ENCODE measurements around the gene SIRPB1.
"Not testable (repeated sequence)": the region's sequence is repeated elsewhere in the genome, so short reads cannot be mapped to it uniquely, and the experiment has no call there.

The SIRPB1 gene

DNA sequence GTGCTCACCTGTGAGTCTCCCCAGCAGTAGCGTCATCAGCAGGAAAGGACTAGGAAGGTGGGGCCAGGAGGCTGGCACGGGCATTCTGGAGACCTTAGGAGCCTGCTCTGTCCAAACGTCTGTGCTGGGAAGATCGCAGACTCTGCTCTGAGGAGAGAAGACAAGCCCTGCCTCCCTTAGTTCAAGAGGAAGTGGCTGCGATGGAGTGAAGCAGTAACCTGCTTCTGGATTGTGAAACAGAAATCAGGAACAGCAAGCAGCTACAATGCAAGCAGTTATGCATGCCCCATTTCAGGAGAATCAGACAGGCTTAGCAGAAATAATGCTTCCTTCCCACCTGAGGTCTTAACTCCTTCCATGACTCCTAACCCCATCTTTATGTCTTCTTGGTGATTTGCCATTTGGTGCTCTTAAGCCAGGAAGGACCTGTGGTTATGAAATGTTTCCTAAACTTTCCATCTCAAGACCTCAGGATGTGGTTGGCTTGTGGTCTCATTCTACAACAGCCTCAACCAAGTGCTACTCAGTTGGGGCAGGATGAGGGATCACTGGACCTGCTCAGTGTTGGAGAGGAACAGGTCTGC is at the start of gene SIRPB1:
Gene SIRPB1, minus strand, starts transcription at position 149 of the 584 bp plus-strand sequence. Its CDS starts 65 bp downstream, at position 84.
- DNase-seq: peak in 1 of 2 donors; percentile 31

DNA sequence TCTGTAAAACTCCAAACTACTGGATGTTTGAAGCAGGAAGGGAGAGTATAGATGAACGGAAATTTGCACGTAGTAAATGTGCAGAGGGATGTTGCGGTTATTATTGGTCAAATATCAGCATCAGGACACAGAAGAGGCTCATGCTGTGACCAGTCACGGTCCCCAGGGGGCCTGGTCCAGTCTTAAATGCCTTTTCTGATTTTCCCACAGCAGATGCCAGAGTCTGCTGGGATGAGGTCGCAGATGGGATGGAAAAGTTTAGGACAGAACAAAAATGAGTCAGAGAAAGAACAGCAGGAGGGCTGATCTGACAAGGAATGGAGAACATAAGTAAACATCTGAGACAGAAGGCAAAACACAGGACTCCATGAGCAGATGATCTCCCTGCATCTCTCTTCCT is 49.5 kb upstream of the SIRPB1 start:
- DNase-seq: no peak

DNA sequence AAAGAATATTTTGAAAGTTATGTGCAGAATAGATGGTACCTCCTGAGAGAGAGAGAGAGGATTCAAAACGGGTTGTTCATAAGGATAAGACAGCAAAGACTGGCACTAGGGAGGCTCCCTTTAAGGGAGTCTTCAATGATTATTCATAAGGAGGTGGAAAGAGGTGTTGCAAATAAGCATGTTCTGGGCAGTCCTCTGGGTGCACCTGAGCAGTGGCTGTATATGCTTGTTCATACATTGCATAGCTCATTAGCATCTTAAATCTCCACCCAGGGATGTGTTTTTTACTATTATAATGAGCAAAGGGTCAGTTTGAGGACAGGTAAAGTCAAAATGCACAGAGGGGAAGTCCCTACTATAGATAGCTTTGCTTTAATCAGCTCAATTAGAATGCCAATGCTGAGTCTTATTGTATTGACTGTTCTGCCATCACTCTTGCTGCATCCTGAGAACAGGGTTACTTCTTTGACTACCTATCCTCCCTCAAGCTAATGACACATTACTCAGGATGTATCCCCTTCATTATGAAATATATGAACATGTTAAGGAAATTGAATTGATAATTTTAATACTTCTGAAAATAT is 47.8 kb upstream of the SIRPB1 start:
- no peak for DNase-seq

DNA sequence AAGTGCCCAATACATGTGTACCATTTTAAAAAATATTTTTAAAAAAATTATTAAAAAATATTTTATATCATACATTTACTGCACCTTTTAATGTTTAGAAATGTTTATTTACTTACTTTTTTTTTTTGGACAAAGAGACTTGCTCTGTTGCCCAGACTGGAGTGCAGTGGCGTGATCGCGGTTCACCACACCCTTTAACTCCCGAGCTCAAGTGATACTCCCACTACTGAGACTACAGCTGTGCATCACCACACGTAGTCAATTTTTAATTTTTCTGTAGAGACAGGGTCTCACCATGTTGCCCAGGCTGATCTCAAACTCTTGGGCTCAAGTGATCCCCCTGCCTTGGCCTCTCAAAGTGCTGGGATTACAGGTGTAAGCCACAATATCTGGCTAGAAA is 47.0 kb upstream of the SIRPB1 start:
- DNase-seq: no peak

DNA sequence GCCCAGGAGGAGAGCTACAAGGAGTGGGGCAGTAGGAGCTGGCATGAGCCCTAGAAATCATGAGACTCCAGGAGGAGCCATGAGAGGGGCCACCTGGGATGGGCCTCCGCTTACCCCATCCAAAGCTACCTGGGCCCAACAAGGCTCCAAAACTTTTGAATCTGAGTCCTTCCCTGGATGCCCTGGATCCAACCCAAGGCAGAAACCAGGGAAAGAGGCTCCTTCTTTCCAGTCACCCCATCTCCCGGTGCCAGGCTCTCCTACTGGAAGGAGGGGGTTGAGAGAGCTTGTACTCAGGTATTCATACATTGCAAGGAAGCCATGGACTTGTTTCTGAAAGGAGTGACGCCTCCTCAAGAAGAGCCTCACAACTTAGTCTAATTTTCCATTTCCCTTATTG is 45.5 kb upstream of the SIRPB1 start:
- DNase-seq: no peak

DNA sequence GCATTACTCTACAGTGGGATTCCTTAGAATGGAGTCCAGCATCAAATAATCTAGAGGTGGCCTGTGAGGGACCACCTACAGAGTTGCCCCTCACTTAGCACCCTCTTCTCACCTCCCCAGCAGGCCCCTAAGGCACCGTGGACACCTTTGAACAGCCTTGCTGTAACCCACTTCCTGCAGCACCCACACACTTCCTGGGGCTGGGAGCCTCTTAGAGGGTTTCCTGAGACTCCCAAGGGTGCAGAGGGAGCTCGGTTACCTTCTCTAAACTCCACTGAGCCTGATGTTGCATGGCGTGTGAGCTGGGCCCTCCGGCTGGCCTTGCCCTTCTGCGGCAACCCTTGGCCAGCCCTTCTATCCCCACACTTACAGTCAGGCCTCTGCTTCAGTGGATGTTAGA is 45.1 kb upstream of the SIRPB1 start:
- DNase-seq: peak; percentile 44 to 54

DNA sequence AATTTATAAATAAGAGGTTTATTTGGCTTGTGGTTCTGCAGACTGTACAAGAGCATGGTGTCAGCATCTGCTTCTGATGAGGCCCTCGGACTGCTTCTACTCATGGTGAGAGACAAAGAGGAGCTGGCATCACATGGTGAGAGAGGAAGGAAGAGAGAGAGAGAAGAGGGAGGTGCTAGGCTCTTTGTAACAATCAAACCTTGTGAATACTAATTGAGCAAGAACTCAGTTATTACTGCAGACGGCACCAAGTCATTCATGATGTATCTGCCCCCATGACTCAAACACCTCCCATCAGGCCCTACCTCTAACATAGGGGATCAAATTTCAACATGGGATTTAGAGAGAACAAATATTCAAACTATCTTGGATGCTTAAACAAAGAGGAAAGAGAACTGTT is 44.1 kb upstream of the SIRPB1 start:
- DNase-seq: no peak

DNA sequence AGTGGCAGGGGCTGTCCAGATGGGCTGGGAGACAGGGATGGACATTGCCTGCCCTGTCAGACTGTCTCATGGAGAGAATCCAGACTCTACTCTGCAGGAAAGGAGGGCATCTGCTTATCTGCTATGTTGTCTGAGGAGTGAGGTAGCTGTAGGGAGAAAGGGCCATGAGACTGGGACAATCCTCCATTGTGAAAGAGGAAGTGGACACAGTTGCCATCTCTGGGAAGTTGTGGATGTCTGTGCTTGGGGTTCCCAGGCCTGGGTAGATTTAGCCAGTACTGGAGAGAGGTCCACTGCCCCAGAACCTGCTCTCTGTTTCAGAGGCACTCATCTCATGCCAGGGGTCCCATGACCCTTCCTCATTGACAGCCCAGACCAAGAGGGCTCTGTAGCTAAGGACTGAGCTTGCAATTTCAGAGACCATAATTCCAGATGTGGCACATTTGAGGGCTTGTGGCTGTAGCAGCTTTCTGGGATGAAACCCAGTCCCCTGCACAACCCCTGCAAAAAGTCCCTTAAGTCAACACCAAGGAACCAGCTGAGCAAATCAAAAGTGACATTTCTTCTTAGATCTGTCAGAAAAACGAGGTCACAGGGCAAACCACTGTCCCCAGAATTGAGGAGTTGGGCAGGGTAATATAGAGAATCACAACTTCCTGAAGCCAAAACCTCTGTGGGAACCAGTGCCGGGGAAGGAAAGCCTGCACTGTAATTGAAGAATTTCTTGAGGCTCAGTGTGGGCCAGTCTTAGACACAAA is 41.9 kb upstream of the SIRPB1 start:
- DNase-seq: peak in 1 of 2 donors; percentile 27

DNA sequence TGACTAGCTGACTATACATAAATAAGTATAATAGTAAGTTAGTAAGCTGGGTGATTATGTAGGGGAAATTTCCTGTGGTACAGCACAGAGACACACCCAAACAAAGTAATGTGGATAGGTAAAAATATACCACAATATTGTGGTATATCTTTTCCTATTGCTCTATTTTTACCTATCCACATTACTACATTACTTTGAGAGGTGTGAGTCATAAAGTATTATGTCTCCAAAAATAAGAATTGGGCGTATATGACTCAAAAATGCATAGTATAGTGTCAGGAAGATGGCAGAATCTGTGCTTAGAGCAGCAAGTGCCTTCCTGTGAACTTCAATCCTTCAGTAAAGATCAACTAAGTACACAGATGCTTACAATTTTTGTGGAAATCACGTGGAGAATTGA is 40.4 kb upstream of the SIRPB1 start:
- DNase-seq: peak in 1 of 2 donors; percentile 48

DNA sequence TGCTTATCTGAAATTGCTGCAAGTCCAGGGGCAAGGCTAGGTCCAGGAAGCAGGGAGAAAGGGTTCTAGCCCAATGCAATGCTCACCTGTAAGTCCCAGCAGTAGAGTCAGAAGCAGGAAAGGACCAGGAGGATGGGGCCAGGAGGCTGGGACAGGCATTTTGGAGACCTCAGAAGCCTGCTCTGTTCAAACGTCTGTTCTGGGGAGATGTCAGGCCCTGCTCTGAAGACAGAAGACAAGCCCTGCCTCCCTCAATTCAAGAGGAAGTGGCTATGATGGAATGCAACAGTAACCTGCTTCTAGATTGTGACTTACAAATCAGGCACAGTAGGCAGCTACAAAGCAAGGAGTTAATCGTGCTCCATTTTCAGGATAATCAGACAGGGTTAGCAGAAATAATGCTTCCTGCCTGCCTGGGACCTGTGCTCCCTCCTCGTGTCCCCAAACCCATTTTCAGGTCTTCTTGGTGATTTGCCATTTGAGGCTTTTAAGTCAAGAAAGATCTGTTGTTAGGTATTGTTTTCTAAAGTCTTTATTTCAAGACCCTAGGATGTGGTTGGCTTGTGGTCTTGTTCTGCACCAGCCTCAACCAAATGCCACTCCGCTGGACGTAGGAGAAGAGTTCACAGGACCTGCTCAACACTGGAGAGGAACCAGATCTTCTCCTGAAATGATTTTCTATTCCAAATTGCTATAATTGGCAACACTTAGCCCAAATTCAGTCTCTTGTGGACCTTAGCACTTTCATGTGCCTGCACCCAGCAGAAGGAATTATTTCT is 37.9 kb upstream of the SIRPB1 start, which contains the start of gene SIRPG:
Gene SIRPG, minus strand, starts transcription at position 224 of the 779 bp plus-strand sequence. Its CDS starts 65 bp downstream, at position 159.
- DNase-seq: peak in 1 of 2 donors; percentile 42

DNA sequence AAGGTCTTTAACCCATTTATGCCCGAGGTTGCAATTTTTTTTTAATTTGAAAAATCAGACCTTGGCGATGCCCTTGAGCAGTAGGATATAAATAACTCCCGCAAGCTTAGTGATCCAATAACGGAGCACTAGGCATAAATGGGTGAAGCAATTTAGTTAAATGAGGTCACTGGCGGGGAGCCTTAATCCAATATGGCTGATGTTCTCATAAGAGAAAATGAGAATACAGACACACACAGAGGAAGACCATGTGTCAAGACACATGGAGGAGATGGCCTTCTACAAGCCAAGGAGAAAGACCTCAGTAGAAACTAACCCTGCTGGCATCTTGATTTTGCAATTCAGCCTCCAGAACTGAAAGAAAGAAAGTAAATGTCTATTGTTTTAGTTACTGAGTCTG is 37.0 kb upstream of the SIRPB1 start:
- no peak for DNase-seq

DNA sequence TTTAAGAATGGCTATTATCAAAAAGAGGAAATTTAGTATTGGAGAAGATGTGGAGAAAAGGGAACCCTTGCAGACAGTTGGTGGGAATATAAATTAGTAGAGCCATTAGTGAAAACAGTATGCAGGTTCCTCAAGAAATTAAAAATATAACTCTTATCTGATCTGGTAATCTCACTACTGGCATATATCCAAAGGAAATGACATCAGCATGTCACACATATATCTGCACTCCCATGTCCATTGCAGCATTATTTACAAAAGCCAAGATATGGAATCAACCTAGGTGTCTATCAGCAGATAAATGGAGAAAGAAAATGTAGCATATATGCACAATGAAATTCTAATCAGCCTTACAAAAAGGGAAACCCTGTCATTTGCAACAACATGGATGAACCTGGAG is 35.2 kb upstream of the SIRPB1 start:
- DNase-seq: peak in 1 of 2 donors; percentile 60

DNA sequence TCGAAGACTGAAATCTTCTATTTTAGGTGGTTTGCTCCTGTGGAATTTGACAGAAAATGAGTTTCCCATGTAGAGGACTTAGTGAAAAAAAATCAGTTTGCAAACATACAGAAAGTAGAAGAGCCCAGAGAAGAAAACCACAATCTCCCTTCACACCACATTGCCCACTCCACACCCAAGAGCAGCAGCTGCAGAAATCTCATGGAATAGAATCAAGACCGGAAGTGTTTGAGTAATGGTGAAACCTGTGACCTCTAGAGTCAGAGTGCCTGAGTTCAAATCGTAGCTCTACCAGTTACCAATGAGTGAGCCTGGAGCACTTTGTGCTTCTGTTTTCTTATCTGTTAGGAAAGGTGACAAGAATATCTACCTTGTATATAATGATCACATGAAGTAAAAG is 33.2 kb upstream of the SIRPB1 start:
- no peak for DNase-seq

DNA sequence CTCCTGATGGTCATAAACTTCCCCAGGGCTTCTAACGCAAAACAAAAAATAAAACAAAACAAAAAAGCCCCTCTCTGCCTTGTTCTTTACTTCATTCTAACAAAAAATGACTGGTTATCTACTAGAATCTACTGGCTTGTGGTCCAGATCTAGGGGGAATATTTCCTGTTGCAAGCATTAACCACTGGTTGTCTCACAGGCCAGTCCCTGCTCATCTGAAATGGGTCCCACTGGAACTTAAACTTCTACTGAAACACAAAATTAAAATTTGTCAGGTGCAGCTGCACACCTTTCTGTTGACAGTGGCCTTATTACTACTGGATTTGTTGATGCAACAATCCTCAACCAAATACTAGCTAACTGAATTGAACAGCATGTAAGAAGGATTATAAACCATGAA is 32.3 kb upstream of the SIRPB1 start:
- DNase-seq: no peak

DNA sequence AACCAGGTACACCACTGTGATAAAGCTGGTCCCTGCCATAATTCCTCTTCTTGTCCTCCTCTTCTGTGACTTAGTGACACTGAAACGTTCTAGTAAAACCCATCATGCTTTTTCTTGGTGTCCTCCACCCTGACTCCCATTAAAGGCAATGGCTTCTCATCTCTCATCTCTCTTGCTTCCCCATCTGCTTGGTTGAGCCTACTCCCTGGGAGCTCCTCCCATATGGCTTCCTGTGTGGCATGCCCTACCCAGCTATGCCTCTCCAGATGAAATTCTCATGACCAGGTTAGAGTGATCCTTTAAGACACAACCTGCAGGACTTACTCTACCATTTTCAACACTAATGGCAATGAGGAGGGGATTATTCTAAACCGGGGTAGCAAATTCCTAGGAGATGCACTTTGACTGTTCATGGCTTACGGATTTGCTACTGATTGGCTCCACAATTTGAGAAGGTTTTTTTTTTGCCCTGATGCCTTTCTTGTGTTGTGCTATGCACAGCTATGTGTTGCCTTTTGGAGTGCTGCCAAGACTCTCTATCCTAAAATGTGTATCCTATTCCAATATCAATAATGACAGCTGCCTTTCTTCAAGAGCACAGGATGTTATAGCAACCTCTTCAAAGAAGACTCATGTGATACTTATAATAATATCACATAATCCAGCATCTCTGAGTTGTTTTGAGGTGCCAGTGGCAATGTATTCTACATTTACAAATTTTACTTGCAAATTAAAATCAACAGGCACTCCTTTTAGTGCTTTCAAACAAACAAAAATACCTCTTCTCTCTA is 31.7 kb upstream of the SIRPB1 start:
- no peak for DNase-seq

DNA sequence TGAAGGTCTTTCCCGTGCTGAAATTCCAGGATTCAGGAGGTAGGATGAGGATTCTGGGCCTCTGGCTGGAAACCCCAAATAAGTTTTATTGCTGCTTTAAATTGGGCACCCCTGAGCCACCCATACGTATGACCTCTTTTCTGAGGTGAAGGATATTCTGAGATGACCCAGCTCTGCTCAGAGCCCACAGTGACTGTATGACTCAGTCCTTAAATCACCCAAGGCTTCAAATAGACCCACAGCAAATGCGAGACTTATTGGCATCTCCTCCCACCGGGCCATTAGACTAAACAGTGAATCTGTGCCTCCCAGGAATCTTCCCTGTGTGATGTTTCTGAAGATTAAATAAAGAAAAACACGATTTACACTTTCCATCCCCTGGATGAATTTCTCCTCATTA is 28.3 kb upstream of the SIRPB1 start:
- DNase-seq: no peak

DNA sequence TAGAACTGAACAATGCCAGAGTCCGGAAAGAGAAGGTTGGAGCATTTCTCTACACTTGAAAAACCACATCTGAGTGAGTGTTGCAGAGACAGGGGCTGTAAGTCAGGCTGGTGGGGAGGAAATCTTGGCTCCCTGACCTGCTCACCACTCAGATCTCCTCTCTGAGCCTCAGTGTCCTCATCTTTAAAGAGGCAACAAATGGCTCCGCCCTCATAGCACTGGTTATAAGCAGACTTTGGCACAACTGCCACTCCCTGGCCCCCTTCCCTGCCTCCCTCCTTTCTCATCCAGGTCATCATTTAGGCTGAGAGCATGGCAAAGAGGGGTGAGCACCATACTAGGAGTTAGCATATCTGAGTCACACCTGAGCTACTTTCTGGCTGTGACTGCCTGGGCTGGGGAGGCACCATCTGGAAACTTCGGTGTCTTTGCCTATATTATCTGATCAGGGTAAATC is 27.2 kb upstream of the SIRPB1 start:
- no peak for DNase-seq

DNA sequence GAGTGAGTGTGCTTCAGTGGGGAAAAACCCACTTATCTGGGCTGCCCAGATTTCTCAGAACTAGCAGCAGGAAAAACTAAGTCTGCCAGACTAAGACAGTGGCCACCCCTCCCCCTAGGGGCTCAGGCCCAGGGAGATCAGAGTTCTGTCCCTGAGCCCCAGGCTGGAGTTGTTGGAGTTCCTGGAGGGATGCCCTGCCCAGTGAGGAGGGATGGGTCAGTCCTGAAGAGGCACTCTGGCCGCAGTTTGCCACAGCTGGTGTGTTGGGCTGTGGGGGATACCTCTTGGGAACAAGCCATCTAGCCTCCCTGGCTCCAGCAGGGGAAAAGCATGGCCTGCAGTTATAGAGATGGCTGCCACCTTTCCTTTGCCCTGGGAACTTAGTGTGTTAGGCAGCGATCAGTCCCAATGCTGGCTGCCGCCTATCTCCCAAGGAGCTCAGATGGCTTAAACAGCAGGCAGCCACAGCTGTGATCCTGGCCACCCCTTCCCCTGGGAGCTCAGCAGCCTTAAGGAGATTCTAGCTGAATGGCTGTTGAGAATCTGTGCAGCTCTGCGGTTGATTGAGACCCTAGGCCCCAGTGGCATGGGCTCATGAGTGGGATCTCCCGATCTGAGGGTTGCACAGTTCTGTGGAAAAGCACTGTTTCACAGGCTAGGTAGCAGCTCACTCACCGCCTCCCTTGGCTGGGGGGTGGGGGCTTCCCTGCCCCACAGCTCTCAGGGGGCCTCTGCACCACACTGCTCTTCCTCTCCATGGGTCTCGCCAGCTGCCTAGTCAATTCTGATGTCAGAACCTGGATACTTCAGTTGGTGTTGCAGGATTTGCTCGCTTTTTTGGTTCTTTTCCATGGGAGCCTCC is 24.5 kb upstream of the SIRPB1 start:
- DNase-seq: no peak

DNA sequence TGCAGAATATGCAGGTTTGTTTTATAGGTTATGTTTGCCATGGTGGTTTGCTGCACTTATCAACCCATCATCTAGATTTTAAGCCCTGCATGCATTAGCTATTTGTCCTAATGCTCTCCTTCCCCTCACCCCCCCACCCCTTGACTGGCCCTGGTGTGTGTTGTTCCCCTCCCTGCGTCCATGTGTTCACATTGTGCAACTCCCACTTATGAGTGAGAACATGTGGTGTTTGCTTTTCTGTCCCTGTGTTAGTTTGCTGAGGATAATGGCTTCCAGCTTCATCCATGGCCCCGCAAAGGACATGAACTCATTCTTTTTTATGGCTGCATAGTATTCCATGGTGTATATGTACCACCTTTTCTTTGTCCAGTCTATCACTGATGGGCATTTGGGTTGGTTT is 18.8 kb upstream of the SIRPB1 start:
- DNase-seq: not testable (repeated sequence)

DNA sequence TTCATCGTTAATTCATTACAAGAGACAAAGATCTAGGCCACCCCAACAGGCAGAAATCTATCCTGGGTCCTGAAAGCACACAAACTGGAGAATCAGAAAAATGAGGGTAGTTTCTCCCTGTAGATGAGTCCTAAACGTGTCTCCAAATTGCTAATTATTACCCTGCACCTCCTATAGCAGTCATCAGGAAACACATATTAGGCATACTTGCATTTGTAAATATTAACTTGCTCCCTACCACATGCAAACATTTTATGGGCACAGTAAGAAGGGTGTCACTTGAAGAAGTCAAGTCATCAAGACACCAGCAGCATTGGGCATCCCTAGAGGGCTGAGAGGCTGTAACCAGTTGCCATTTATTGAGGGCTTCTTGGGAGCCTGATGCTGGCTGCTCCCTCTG is 17.9 kb upstream of the SIRPB1 start:
- no peak for DNase-seq

DNA sequence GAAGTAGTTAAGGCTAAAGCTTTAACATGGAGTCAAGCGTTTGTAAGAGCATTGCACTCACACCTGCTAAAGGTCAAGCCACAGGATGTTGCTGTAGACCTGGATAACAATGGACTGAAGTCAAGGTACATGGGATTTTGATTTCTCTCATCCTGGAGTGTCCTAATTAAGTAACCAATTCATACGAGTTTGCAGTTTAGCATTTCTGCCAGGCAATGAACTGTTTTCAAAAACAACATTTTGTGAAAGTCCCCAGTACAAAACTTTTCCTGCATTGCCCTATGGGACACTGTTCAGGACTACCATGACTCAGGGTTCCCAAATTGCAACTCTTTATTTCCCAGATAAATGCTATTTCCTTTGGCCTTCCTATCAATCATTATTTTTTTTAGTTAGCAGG is 17.4 kb upstream of the SIRPB1 start:
- no peak for DNase-seq
